H1 (cell line): ENCODE results near the gene KRTAP10-3. TPM values are rescaled to one million over a fixed set of nuclear protein-coding genes. Genes with fewer than 3 reads are reported as not detected.

Experiments used
- CREB1 ChIP-seq: IDR thresholded peaks from 2 replicates; pipeline ENCODE4 v1.6.1; 2012; ENCODE audit warnings: inconsistent platforms
- JUN ChIP-seq: IDR thresholded peaks from 2 replicates; pipeline ENCODE4 v1.6.1; 2011; ENCODE audit warnings: low read depth, mild to moderate bottlenecking, improper control_type of control experiment, low read length
- KDM4A ChIP-seq: IDR thresholded peaks from one replicate; pipeline ENCODE4 v1.7.1; 2012; ENCODE audit warnings: low read depth, mild to moderate bottlenecking, moderate library complexity, low read length, inconsistent platforms; ENCODE audit not compliant: severe bottlenecking
- POLR2AphosphoS5 ChIP-seq: IDR thresholded peaks from 2 replicates; pipeline ENCODE4 v1.6.1; 2011; ENCODE audit warnings: low read depth, low read length
- SIX5 ChIP-seq: IDR thresholded peaks from 2 replicates; pipeline ENCODE4 v1.6.1; 2011; ENCODE audit warnings: mild to moderate bottlenecking, low read depth, low read length
- SP2 ChIP-seq: IDR thresholded peaks from 2 replicates; pipeline ENCODE4 v1.6.1; 2012; ENCODE audit warnings: mild to moderate bottlenecking, low read length, inconsistent platforms
- polyA plus RNA-seq, 7 experiments: library from polyadenylated mRNA; depleted of rRNA in 3 of 7; stranded (reverse) in 5 of 7; unstranded in 2 of 7; fragments of >200 nt in 5 of 7; fragments of 200-250 nt in 2 of 7; gene quantifications; 1 replicate in 5 of 7; 2 replicates in 1 of 7; 4 replicates in 1 of 7; pipeline versions ENCODE4 v1.2.1 to v1.2.3, GENCODE V29; 2011 to 2013; ENCODE audit warnings: missing spikeins in 2 of 7, mixed read lengths in 2 of 7
- total RNA-seq: library from RNA; stranded (reverse); fragmentation: NEBNext Ultra II Directional; extraction: Animal tissue kit (Norgen Biotek cat#: 25700); gene quantifications from 2 replicates; pipeline ENCODE4 v1.2.1, GENCODE V29; 2021
- TF ChIP-seq, protein P1 (sequence below): IDR thresholded peaks from 2 replicates; pipeline ENCODE4 v1.6.1; 2012; ENCODE audit warnings: inconsistent platforms

The KRTAP10-3 gene
- total and polyA plus RNA-seq, 2 of the 8 experiments (the other 6 are each of a cell fraction or from before 2014, with no cell fraction given): not detected

GRCh38 chr21:44510508-44511218 lies 47.9 kb downstream of the KRTAP10-3 start (continued):
- TF ChIP-seq SP2 (no peak), CREB1 (peak; percentile 78), POLR2AphosphoS5 (no peak), SIX5 (no peak), KDM4A (peak; percentile 28), JUN (no peak)
- TF ChIP-seq, protein P1, sequence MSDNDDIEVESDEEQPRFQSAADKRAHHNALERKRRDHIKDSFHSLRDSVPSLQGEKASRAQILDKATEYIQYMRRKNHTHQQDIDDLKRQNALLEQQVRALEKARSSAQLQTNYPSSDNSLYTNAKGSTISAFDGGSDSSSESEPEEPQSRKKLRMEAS: peak; percentile 66
